Endothelial cell of umbilical vein (primary cell): ENCODE measurements around the gene RBP5. TPM values are rescaled to one million over a fixed set of nuclear protein-coding genes. Genes with fewer than 3 reads are reported as not detected.

ENCODE experiments used
- BruUV-seq: library from RNA; stranded (reverse); fragments of 400-500 nt; replicated peaks from 2 replicates; lab custom pipeline; 2021; lab: Mats Ljungman, UMichigan
- CTCF ChIA-PET: fragments of 300-600, 350-600 bp; sonication (Branson Sonifier 250); formaldehyde crosslinking; loops from one replicate; lab custom pipeline; 2021; ENCODE audit warnings: antibody characterized with exemption, inconsistent platforms; lab: Charles Lee
- POLR2A ChIA-PET: fragments of 300-600, 350-600 bp; sonication (Branson Sonifier 250); formaldehyde crosslinking; loops from one replicate; lab custom pipeline; 2021; ENCODE audit warnings: antibody characterized with exemption, inconsistent platforms; lab: Charles Lee
- DNase-seq: peaks from one replicate; pipeline ENCODE4 v3.0.0-alpha.2; 2011; ENCODE audit warnings: low read depth, low spot score
- FAIRE-seq: peaks from 2 replicates; lab custom pipeline; 2011; peaks lifted over from hg19 to GRCh38; lab: Jason Lieb, UNC
- H2AFZ ChIP-seq: 2 replicates; pipeline ENCODE4 v1.6.0; 2012; ENCODE audit warnings: low read depth, low read length, control low read depth, inconsistent platforms
- H3K27ac ChIP-seq: 2 replicates; pipeline ENCODE4 v1.5.1; 2011; ENCODE audit warnings: low read depth, mild to moderate bottlenecking, control low read depth, low read length, moderate library complexity; ENCODE audit not compliant: insufficient read depth
- H3K27me3 ChIP-seq, 2 experiments: 2 replicates each; pipeline versions ENCODE4 v1.6.0 to v1.6.1; 2011; ENCODE audit warnings: low read length in 2 of 2, mixed read lengths in 1 of 2; ENCODE audit not compliant: control insufficient read depth in 2 of 2, insufficient read depth in 2 of 2
- H3K36me3 ChIP-seq, 2 experiments: 2 replicates in 1 of 2; 3 replicates in 1 of 2; pipeline ENCODE4 v1.5.1; 2011; ENCODE audit warnings: low read length in 2 of 2, mild to moderate bottlenecking in 1 of 2, moderate library complexity in 1 of 2; ENCODE audit not compliant: control insufficient read depth in 2 of 2, insufficient read depth in 2 of 2; ENCODE audit errors: extremely low read depth in 1 of 2
- H3K4me1 ChIP-seq: 3 replicates; pipeline ENCODE4 v1.5.1; 2011; ENCODE audit warnings: mild to moderate bottlenecking, low read length; ENCODE audit not compliant: control insufficient read depth, insufficient read depth; ENCODE audit errors: extremely low read depth
- H3K4me2 ChIP-seq: 2 replicates; pipeline ENCODE4 v1.6.1; 2011; ENCODE audit warnings: low read length, control low read depth, mixed read lengths; ENCODE audit not compliant: insufficient read depth
- H3K4me3 ChIP-seq, 3 experiments: fragments of 200-600 bp in 1 of 3; sonication (generic), shearing (Covaris generic) in 1 of 3; replicated peaks in 1 of 3; 2 replicates each; pipeline ENCODE4 v1.5.1; 2011 to 2016; ENCODE audit warnings: control low read depth in 3 of 3, low read length in 3 of 3, mild to moderate bottlenecking in 2 of 3, inconsistent platforms in 1 of 3, low read depth in 1 of 3, moderate library complexity in 1 of 3; ENCODE audit not compliant: insufficient read depth in 1 of 3
- H3K79me2 ChIP-seq: 2 replicates; pipeline ENCODE4 v1.6.0; 2012; ENCODE audit warnings: low read length, inconsistent platforms; ENCODE audit not compliant: control insufficient read depth, insufficient read depth
- H3K9ac ChIP-seq: replicated peaks from 2 replicates; pipeline ENCODE3; 2011; ENCODE audit warnings: low read length, control low read depth; ENCODE audit not compliant: insufficient read depth; ENCODE audit errors: extremely low read depth
- H3K9me1 ChIP-seq: replicated peaks from 3 replicates; pipeline ENCODE4 v1.6.0; 2011; ENCODE audit warnings: mild to moderate bottlenecking, low read length; ENCODE audit not compliant: control insufficient read depth, insufficient read depth; ENCODE audit errors: extremely low read depth
- H3K9me3 ChIP-seq: replicated peaks from 2 replicates; pipeline ENCODE4 v1.5.1; 2012; ENCODE audit warnings: low read length, inconsistent platforms; ENCODE audit not compliant: control insufficient read depth, insufficient read depth
- H4K20me1 ChIP-seq: replicated peaks from 2 replicates; pipeline ENCODE3; 2011; ENCODE audit warnings: mild to moderate bottlenecking, low read length; ENCODE audit not compliant: control insufficient read depth, insufficient read depth; ENCODE audit errors: extremely low read depth
- CTCF ChIP-seq, 2 donors: IDR thresholded peaks; 1 replicate in 1 of 2; 2 replicates in 1 of 2; pipeline ENCODE4 v1.5.1; 2011; ENCODE audit warnings: low read length in 2 of 2, mild to moderate bottlenecking in 2 of 2, moderate library complexity in 2 of 2, control low read depth in 1 of 2, inconsistent platforms in 1 of 2, low read depth in 1 of 2; ENCODE audit not compliant: insufficient read depth in 1 of 2; ENCODE audit errors: extremely low read depth in 1 of 2
- EZH2 ChIP-seq: IDR thresholded peaks from 2 replicates; pipeline ENCODE4 v1.6.1; 2012; ENCODE audit warnings: borderline replicate concordance, low read depth, mild to moderate bottlenecking, moderate library complexity, low read length, inconsistent platforms; ENCODE audit not compliant: severe bottlenecking
- POLR2A ChIP-seq: IDR thresholded peaks from 2 replicates; pipeline ENCODE4 v1.6.1; 2012; ENCODE audit warnings: low read depth, mild to moderate bottlenecking, control low read depth, low read length
- dilution Hi-C: fragments of 300-500 bp; cut with MboI; formaldehyde crosslinking; loops from one replicate; pipeline ENCODE4 v1.15.0; 2019; ENCODE audit warnings: low sequenced_read_pairs; ENCODE audit not compliant: extremely low pct_ligation_motif_present
- intact Hi-C: fragments of 100-400 bp; cut with micrococcal nuclease; formaldehyde crosslinking; loops from one replicate; pipeline ENCODE4 v1.10.0; 2022
- polyA plus RNA-seq, 4 experiments: library from polyadenylated mRNA; depleted of rRNA in 3 of 4; stranded (reverse) in 3 of 4; unstranded in 1 of 4; fragments of >200 nt; gene quantifications; 2 replicates each; pipeline versions ENCODE4 v1.2.1 to v1.2.3, GENCODE V29; 2011 to 2012; ENCODE audit warnings: missing spikeins in 1 of 4
- total RNA-seq: library from RNA; stranded (reverse); gene quantifications from 2 replicates; pipeline ENCODE4 v1.2.3, GENCODE V29; 2021

The RBP5 gene
- total and polyA plus RNA-seq, 2 donors (not counting 3 experiments of a cell fraction or from before 2014, with no cell fraction given), result 0.12 TPM; not detected in 1

GRCh38 chr12:7092229-7092985 lies 36.3 kb downstream of the RBP5 start, which contains the start of gene C1R:
TSS of gene C1R (minus strand) at chr12:7092445. CDS start at chr12:7092388, 57 bp downstream.
- DNase-seq, result peak; percentile 67
- peaks cover 0 to 16% of the 10 kb centered on the region in 2 experiments for H3K27me3 ChIP-seq
- intact Hi-C loops (loop anchor here (1.0 to 5.0 kb wide), 6 partner anchors 16 to 220 kb away; partner anchors contain the start of genes C12orf57, C1RL, EMG1 and LPCAT3), dilution Hi-C loops (no loop called here)
- H3K79me2 ChIP-seq, result no peaks in the 10 kb centered on the region
- peak within 1 kb of the TSS; percentile 60 for H3K9ac ChIP-seq
- no peaks in the 10 kb centered on the region for H3K36me3 ChIP-seq
- ChIA-PET CTCF (interaction anchor here (1.0 to 4.5 kb wide), 4 partner anchors 18 to 148 kb away, joined by 3 to 19 read pairs (median 4); partner anchors contain the start of genes C12orf57 and RNU7-1), POLR2A (no interaction called here)
- peak within 1 kb of the TSS; percentile 84 for H3K4me2 ChIP-seq
- H3K4me1 ChIP-seq, result peaks cover 6% of the 10 kb centered on the region
- peak within 1 kb of the TSS; percentile 51 to 70 (median 64) for H3K4me3 ChIP-seq
- H2AFZ ChIP-seq, result peak within 1 kb of the TSS; percentile 99
- no peaks in the 10 kb centered on the region for H3K9me1 ChIP-seq
- no peaks in the 10 kb centered on the region for H3K9me3 ChIP-seq
- H4K20me1 ChIP-seq, result no peaks in the 10 kb centered on the region
- BruUV-seq, result no TSS peak
- H3K27ac ChIP-seq, result no peak within 1 kb of the TSS
- peak; percentile 92 for FAIRE-seq
- TF ChIP-seq CTCF (IDR thresholded peaks at IDR 0.05; ENCODE audit: extremely low read depth in 1 of 2, insufficient read depth in 1 of 2, low read depth in 1 of 2, low read length in 2 of 2), result peak; percentile 85
- peak; percentile 24 for TF ChIP-seq EZH2
- TF ChIP-seq POLR2A, result no peak
